LNCAP (cell line): ENCODE data around the gene NPVF.

ENCODE experiments used
- TF ChIP-seq, protein P1 (sequence below): fragments of 450-650 bp; IDR thresholded peaks from 2 replicates; pipeline ENCODE4 v1.5.1; 2017; ENCODE audit warnings: mild to moderate bottlenecking

NPVF gene

DNA sequence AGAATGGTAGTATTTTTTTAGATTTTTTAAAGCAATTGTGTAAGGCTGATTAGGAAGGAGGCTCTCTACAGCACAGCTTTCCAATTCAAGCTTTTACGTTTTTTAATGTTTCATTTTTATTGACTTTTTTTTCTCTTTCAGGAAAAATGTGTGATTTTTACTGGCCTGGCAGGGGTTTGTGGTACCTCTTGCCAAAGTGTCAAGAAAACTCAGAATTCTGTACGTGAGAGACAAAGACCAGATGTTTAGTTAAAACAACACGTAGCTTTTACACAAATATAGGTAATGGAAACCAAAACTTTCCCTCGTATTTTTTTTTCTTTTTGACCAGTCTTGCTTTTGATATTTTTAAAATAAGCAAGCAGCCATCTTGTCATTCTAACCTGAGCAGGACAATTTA, 6.0 kb upstream of the NPVF start:
- TF ChIP-seq, protein P1, sequence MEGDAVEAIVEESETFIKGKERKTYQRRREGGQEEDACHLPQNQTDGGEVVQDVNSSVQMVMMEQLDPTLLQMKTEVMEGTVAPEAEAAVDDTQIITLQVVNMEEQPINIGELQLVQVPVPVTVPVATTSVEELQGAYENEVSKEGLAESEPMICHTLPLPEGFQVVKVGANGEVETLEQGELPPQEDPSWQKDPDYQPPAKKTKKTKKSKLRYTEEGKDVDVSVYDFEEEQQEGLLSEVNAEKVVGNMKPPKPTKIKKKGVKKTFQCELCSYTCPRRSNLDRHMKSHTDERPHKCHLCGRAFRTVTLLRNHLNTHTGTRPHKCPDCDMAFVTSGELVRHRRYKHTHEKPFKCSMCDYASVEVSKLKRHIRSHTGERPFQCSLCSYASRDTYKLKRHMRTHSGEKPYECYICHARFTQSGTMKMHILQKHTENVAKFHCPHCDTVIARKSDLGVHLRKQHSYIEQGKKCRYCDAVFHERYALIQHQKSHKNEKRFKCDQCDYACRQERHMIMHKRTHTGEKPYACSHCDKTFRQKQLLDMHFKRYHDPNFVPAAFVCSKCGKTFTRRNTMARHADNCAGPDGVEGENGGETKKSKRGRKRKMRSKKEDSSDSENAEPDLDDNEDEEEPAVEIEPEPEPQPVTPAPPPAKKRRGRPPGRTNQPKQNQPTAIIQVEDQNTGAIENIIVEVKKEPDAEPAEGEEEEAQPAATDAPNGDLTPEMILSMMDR: no peak

DNA sequence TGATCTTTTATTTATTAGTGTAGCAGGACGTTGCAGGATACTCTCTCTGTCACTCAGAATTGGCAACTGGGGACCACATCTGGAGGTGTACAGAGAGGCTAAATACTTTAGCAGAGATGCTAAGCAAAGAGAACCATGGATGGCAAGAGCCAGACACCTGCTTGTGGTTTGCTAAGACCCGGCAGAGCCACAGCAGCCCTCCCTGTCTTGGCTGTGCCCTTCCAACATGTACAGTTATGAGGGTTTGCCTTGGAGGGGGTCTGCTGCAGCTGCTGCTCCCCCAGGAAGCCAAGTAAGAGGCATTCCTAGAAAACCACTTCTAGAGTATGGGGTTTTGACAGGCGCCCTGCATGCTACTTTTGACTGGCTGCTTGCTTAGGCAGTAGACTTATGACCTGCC, 5.1 kb downstream of the NPVF start:
- TF ChIP-seq, protein P1: no peak

DNA sequence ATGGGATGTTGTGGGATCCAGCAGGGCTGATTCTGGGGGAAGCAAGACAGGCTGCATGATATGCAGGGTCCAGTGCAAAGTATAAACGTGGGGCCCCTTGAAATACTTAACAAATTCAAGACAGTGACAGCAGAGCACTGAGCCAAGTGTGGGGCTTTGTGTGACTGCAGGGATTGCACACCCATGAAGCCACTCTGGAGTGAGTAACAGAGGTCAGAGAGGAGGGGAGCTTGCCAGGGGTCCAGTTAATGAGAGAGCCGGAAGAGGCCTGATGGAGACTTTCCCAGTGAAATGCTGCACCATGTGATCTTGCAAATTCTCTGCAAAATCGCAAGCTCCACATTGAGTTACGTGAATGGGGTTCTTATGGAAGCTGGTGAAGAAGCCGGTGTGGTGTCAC, 5.6 kb downstream of the NPVF start:
- TF ChIP-seq, protein P1: no peak

DNA sequence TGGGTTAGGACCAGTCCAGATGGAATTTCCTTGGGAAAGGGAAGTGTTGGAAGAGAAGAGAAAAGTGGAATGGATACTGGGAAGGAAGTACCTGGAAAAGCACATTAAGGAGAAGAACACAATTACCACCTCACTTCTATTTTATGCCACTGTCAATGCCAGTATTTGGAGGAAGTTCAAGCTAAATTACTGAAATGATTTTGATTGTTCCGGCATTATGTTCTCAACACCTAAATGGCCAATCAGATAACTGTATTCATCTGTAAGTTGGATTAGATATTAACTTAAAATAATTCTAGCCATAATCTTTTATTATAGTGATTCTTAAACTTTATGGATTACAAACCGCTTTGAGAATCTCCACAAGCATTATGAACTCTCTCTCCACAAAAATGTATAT, 7.3 kb downstream of the NPVF start:
- TF ChIP-seq, protein P1: no peak

DNA sequence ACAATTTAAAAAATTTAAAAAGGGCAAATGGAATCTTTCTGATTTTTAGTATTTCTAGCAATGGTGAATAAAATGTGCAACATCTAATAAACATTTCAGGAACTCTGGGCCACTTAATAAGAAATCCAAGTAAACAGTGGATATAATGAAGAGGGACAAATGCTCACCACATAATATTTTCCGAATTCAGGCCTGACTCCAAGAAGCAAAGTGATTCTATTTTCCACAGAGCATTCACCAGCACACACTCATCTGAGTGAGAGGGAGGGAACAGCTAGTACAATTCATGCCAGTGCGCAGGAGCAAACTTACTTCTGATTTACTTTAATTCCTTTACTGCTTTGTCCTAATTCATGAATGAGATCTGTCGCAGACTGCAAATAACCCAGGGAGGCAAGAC, 10.1 kb downstream of the NPVF start:
- TF ChIP-seq, protein P1: no peak

DNA sequence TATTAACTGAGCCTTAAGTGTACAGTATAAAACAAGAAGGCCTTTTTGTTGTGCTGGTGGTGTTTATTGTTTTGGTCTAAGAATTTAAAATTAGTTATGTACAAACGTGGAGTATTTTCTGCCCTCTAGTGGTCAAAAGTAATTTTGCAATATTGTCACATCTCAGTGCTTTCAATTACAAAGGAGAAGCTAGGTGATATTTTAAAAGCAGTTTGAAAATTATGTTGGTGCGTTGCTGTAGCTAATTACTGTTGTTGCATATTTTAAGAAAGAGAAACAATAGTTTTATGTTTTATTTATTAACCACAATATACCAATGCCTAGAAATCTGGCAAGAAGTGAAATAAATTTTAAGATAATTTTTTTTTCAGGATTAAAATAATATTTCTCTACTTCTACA, 11.4 kb downstream of the NPVF start:
- TF ChIP-seq, protein P1: peak; percentile 85

DNA sequence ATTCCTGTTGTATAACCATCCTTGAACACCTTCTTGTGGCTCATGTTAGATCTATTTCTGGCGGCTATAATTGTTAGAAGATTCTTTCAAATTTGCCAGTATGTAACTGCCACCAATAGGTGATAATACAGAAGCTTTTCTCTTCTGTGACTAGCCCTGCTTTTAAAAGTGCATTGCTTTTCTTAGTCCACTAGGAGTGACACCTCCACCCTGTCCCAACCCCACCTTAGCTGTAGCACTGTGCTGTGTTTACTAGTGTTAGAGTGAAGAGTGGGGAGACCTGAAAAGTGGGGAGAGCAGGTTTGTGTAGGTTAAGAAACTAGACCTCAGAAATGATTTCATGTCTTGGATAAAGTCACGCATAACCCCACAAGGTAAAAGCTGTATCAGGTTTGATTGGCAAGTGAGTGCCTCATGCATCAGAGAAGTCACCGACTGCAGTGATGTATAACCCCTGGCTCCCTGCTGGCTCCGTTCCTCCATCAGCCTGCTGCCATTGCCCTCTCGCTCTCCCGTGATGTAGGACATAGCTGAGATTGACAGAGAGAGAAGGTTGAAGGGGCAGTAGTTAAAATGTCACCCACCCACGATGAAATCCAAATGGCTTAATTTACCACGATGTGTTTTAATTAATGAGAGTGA, 12.5 kb downstream of the NPVF start:
- TF ChIP-seq, protein P1: no peak
